B cell (primary cell): Measurements from ENCODE around the gene MXRA8.

Experiments used
- EZH2 ChIP-seq: IDR thresholded peaks from 2 replicates; pipeline ENCODE4 v1.6.1; 2012; ENCODE audit warnings: borderline replicate concordance, low read depth, mild to moderate bottlenecking, moderate library complexity, low read length; ENCODE audit not compliant: insufficient read depth, poor library complexity, severe bottlenecking
- TF ChIP-seq, protein P1 (sequence below): fragments of 200-600 bp; IDR thresholded peaks from one replicate; pipeline ENCODE4 v1.8.0; 2022; ENCODE audit warnings: antibody characterized with exemption, mild to moderate bottlenecking

DNA sequence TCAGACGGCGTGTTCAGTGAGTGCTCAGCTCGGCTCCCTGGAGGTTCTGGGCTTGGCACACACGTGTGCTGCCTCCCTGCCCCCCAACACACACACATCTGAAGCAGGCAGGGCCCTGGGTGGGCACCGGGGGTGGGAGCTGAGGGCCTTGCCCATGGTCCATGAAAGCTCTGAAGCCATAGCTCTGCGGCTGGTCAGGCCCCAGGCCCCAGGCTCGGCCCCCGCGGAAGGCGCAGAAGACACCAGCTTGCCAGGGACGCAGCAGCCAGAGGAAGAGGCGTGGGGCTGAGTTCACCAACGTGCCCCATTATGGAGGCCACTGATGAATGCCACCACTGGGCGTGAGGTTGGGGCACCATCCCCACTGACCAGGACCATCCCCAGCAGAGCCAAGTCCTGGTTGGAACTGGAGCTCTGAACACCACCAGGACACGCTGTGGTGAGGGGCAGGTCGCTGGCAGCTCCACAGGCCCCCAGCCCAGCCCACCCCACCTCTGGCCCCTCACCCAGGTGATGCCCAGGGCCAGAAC is 12.5 kb upstream of the MXRA8 start:
- TF ChIP-seq, protein P1, sequence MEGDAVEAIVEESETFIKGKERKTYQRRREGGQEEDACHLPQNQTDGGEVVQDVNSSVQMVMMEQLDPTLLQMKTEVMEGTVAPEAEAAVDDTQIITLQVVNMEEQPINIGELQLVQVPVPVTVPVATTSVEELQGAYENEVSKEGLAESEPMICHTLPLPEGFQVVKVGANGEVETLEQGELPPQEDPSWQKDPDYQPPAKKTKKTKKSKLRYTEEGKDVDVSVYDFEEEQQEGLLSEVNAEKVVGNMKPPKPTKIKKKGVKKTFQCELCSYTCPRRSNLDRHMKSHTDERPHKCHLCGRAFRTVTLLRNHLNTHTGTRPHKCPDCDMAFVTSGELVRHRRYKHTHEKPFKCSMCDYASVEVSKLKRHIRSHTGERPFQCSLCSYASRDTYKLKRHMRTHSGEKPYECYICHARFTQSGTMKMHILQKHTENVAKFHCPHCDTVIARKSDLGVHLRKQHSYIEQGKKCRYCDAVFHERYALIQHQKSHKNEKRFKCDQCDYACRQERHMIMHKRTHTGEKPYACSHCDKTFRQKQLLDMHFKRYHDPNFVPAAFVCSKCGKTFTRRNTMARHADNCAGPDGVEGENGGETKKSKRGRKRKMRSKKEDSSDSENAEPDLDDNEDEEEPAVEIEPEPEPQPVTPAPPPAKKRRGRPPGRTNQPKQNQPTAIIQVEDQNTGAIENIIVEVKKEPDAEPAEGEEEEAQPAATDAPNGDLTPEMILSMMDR: no peak
- no peak for TF ChIP-seq EZH2
